Skeletal muscle satellite cell (primary cell): ENCODE measurements around the gene C17orf114.
A peak's percentile ranks its signal among the peaks of the same experiment; 100 is the strongest.

Experiments used
- H3K27me3 ChIP-seq: 2 replicates; pipeline ENCODE4 v1.7.0; 2013; ENCODE audit warnings: low read length; ENCODE audit not compliant: control insufficient read depth, insufficient read depth
- H3K36me3 ChIP-seq: 2 replicates; pipeline ENCODE4 v1.7.0; 2013; ENCODE audit warnings: mild to moderate bottlenecking, control low read depth, low read length; ENCODE audit not compliant: insufficient read depth
- H3K4me1 ChIP-seq: 2 replicates; pipeline ENCODE4 v1.7.0; 2013; ENCODE audit warnings: low read length; ENCODE audit not compliant: control insufficient read depth, insufficient read depth
- H3K4me2 ChIP-seq: 2 replicates; pipeline ENCODE4 v1.7.0; 2013; ENCODE audit warnings: mild to moderate bottlenecking, low read length
- H3K4me3 ChIP-seq: 2 replicates; pipeline ENCODE4 v1.7.0; 2013; ENCODE audit warnings: low read length
- H3K9ac ChIP-seq: 2 replicates; pipeline ENCODE4 v1.7.0; 2013; ENCODE audit warnings: mild to moderate bottlenecking, low read depth, low read length, moderate library complexity
- H3K9me3 ChIP-seq: replicated peaks from 2 replicates; pipeline ENCODE4 v1.7.0; 2013; ENCODE audit warnings: mild to moderate bottlenecking, control low read depth, low read length

Gene C17orf114

DNA sequence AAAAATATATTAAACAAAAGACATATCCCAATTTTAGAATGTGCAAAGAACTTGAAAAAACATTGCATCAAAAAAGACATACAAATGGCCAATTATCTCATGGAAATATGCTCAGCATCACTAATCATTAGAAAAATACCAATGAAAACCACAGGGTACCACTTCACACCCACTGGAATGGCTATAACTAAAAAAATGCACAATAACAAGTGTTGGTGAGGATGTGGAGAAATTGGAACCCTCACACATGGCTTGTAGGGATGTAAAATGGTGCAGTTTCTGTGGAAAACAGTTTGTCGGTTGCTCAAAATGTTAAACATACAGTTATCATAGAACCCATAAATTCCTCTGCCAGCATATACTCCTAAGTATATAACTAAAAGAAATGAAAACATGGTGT is 7.0 kb downstream of the C17orf114 start:
- Histone ChIP-seq H3K4me3 (no peak overlapping the region), H3K36me3 (peaks cover 15% of the 10 kb centered on the region), H3K4me2 (no peak overlapping the region), H3K4me1 (peaks cover 8% of the 10 kb centered on the region), H3K9me3 (no peaks in the 10 kb centered on the region), H3K9ac (no peak overlapping the region), H3K27me3 (peaks cover 3% of the 10 kb centered on the region)

DNA sequence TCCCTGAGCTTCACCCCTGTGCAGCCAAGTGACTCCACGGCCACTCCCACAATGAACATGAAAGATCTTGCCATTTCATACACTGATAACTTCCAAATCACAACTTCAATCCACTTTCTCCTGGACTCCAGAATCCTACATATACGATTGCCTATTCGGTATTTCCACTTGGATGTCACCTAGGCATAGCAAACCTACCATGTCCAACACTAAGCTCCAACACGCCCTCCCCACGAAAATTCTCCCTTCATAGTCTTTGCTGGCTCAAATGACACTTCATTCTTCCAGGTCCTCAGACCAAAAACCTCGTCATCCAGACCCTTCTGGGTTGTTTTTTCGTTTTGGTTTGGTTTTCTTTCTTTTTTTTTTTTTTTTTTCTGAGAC is 11.4 kb downstream of the C17orf114 start:
- H3K9ac ChIP-seq: peak overlapping the region; percentile 80
- no peaks in the 10 kb centered on the region for H3K36me3 ChIP-seq
- peaks cover 25% of the 10 kb centered on the region for H3K4me1 ChIP-seq
- peak overlapping the region; percentile 79 for H3K4me3 ChIP-seq
- peak overlapping the region; percentile 87 for H3K4me2 ChIP-seq
- no peaks in the 10 kb centered on the region for H3K9me3 ChIP-seq
- peaks cover 6% of the 10 kb centered on the region for H3K27me3 ChIP-seq

DNA sequence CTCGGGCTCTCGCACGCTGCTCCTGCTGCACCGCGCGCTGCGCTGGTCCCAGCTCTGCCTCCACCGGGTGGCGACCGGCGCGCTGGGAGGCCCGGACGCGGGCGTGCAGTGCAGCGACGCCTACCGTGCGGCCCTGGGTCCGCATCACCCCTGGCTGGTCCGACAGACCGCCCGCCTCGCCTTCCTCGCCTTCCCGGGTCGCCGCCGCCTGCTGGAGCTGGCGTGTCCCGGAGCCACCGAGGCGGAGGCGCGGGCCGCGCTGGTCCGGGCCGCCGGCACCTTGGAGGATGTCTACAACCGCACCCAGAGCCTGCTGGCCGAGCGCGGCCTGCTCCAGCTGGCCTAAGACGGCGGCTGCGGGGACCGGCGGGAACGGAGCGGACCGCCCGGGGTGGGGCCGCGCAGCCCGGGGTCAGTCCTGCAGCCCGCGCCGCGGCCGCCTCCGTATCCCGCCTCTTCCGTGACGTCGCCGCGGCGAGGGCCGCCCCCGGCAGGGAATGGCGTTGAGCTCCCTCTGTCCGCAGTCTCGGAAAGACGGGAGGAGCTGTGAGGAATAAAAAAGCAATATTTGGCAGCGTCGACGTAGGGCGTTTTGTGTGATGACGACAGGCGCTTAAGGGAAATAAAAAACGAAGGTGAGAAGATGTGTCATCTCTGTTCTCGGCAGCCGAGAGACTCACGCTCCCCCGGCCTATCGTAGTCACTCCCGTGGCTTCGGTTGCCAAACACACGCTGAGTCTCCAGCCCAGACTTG is 12.0 kb downstream of the C17orf114 start:
- H3K27me3 ChIP-seq: peaks cover 11% of the 10 kb centered on the region
- H3K9ac ChIP-seq: peak overlapping the region; percentile 80
- H3K4me3 ChIP-seq: peak overlapping the region; percentile 79
- H3K4me2 ChIP-seq: peak overlapping the region; percentile 87
- no peaks in the 10 kb centered on the region for H3K36me3 ChIP-seq
- H3K4me1 ChIP-seq: peaks cover 27% of the 10 kb centered on the region
- H3K9me3 ChIP-seq: no peaks in the 10 kb centered on the region

DNA sequence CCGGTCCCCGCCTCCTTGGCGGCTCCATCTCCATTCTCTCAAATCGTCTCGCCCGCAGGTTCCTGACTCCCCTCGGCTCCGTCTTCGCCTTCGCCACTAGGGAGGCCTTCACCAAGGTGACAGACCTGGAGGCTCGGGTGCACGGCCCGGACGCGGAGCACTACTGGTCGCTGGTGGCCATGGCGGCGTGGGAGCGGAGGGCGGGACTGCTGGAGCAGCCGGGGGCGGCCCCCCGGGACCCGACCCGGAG is 12.5 kb downstream of the C17orf114 start:
- Histone ChIP-seq H3K9me3 (no peaks in the 10 kb centered on the region), H3K4me2 (peak overlapping the region; percentile 87), H3K4me3 (peak overlapping the region; percentile 79), H3K36me3 (no peaks in the 10 kb centered on the region), H3K9ac (peak overlapping the region; percentile 80), H3K4me1 (peaks cover 27% of the 10 kb centered on the region), H3K27me3 (peaks cover 11% of the 10 kb centered on the region)

DNA sequence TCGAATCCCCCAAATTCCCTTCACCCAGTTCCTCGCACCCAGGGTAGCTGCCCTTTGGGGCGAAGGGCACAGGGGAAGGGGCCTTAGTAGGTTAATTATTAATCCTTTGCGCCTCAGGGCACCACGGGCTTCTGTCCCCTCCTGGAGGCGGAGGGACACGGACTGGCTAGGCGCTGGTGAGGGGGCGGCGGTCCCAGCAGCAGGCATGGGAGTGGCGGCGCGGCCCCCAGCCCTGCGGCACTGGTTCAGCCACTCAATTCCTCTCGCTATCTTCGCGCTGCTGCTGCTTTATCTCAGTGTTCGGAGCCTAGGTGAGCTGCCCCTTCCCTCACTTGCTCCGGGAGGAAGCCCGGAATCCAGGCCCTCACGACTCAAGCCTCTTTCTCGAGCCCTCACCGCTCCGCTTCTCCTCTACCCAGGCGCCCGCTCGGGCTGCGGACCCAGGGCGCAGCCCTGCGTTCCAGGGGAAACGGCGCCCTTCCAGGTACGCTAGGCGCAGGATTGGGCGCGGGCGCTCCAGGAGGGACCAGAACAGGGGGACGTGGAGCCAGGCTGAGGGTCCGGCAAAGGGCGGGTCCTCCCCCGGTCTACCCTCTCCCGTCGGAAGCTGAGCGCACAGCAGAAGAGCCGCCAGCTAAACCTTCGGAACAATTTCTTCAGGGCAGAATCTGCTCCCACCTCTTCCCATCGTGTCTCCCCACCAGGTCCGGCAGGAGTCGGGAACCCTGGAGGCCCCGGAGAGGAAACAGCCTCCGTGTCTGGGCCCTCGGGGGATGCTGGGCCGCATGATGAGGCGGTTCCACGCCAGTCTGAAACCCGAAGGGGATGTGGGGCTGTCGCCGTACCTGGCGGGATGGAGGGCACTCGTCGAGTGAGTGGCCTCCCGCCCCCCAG is 13.1 kb downstream of the C17orf114 start, which contains the start of gene GLTPD2:
Gene GLTPD2 (plus strand): TSS at position 158 of the 894 bp plus-strand sequence. CDS start 48 bp downstream, at position 206.
- peak within 1 kb of the TSS; percentile 80 for H3K9ac ChIP-seq
- peaks cover 27% of the 10 kb centered on the region for H3K4me1 ChIP-seq
- H3K4me2 ChIP-seq: peak within 1 kb of the TSS; percentile 87
- peak within 1 kb of the TSS; percentile 79 for H3K4me3 ChIP-seq
- H3K27me3 ChIP-seq: peaks cover 14% of the 10 kb centered on the region
- no peaks in the 10 kb centered on the region for H3K36me3 ChIP-seq
- no peaks in the 10 kb centered on the region for H3K9me3 ChIP-seq

DNA sequence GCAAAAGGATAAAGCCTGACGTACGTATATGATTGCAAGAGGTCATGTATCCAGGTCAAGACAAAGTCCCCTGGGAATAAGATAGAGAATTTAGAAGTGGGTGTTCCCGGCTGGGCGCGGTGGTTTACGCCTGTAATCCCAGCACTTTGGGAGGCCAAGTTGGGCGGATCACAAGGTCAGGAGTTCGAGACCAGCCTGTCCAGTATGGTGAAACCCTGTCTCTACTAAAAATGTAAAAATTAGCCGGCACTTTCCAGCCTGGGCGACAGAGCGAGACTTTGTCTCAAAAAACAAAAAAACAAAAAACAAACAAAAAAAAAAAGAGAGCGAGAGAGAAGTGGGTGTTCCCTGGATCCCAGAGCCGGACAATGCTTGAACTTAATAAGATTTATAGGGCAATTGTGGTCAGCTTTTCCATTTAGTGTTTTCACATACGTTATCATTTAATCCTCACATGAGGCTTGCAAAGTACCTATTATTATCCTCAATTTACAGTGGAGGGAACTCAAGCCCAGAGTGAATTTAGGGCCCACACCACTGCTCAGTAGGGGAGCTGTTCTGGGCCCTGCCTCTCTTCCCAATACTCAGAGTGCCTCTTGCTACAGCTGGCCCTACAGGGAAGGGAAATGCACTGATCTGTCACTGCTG is 13.8 kb downstream of the C17orf114 start:
- Histone ChIP-seq H3K36me3 (no peaks in the 10 kb centered on the region), H3K9ac (no peak overlapping the region), H3K27me3 (peaks cover 21% of the 10 kb centered on the region), H3K4me1 (peaks cover 27% of the 10 kb centered on the region), H3K4me3 (no peak overlapping the region), H3K9me3 (no peaks in the 10 kb centered on the region), H3K4me2 (peak overlapping the region; percentile 87)

DNA sequence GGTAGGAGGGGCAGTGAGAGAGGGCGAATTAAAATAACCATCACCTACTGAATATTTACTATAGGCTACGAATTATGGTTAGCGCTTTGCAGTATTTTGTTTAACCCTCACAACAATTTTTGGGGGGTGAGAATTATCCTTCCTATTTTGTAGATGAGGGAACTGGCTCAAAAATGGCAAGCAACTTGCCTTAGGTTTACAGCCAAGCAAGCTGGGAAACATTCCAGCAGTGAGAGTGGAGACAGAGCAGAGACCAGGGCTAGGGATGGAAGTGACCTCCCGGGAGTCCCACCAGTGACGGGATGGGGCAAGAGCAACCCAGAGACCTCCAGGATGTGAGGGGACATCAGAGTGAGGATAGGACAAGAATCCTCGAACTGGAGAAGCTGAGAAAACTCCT is 15.6 kb downstream of the C17orf114 start:
- Histone ChIP-seq H3K27me3 (peaks cover 29% of the 10 kb centered on the region), H3K9me3 (no peaks in the 10 kb centered on the region), H3K9ac (no peak overlapping the region), H3K4me3 (peak overlapping the region; percentile 36), H3K36me3 (no peaks in the 10 kb centered on the region), H3K4me1 (peaks cover 27% of the 10 kb centered on the region), H3K4me2 (peak overlapping the region; percentile 67)

DNA sequence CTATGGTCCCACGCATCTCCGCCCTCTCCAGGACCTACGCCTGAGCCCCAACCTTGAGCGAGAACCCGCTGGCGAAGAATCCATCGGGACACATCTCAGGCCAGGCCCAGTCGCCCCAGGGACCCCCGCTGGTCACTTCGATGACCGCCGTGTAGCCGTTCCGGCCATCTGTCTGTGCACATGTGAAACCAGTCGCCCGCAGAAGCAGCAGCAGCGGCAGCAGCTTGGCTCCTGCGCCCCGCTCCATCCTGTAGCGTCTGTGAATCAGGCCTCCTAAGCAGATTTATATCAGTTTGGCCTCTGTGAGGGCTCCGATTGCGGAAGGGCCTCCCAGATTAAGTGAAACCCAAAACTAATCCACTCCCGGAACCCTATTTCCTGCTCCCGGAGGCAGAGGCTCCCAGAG is 16.0 kb downstream of the C17orf114 start, which contains the start of gene VMO1:
Gene VMO1 (minus strand): TSS at position 259 of the 406 bp plus-strand sequence. CDS start 12 bp downstream, at position 247.
- Histone ChIP-seq H3K4me1 (peaks cover 27% of the 10 kb centered on the region), H3K4me3 (peak within 1 kb of the TSS; percentile 36), H3K4me2 (peak within 1 kb of the TSS; percentile 67), H3K9ac (no peak within 1 kb of the TSS), H3K36me3 (no peaks in the 10 kb centered on the region), H3K27me3 (peaks cover 29% of the 10 kb centered on the region), H3K9me3 (no peaks in the 10 kb centered on the region)

DNA sequence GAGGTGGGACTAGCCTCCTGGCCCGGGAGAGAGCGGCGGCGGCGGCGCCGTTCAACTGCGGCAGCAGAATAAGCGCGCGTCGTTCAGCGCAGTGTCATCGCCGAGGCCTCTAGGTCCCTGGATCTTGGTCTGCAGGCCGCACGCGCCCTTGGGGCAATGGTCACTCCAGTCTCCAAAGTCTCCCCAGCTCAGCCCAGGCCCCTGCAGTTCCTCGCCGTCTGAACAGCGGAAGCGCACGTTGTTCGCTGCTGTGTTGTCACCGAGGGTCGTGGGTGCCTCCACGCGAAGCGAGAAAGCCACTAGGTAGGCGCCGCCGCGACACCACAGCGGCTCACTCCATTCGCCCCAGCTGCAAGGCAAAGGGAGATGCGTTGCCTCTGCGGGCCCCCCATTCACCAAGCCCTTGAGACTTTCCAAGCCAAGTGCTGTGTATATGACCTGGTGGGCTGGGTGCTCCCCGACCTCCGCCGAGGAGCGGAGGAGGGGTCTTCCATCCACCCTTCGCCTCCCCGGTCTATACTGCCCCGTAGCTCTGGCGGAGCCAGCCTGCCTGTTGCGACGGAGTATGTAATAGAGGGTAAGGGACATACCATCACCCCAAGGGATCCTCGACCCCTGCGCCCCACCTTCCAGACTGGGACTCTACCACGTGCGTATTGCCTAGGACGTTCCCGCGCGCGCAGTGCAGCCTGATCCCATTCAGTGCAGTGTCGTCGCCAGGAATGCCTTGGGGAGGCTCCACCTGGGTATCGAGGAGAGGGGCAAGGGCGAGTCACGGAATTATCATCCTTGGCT is 16.6 kb downstream of the C17orf114 start:
- H3K4me1 ChIP-seq: peaks cover 24% of the 10 kb centered on the region
- no peaks in the 10 kb centered on the region for H3K9me3 ChIP-seq
- H3K36me3 ChIP-seq: no peaks in the 10 kb centered on the region
- H3K27me3 ChIP-seq: peaks cover 32% of the 10 kb centered on the region
- H3K4me2 ChIP-seq: peak overlapping the region; percentile 67
- no peak overlapping the region for H3K9ac ChIP-seq
- H3K4me3 ChIP-seq: peak overlapping the region; percentile 36

DNA sequence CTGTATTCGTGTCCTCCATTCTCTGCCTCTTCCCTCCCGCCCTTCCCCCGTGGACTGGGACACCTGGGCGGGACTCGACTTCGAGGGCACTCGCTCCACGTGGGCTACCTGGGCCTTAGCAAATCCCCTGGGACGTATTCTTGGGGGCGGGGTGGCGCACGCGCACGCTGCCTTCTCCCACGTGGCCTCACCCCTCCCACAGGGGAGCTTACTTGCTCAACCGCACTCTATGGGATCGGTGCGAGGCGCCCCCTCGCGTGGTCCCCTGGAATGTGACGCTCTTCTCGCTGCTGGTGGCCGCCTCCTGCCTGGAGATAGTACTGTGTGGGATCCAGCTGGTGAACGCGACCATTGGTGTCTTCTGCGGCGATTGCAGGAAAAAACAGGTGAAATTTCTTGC is 19.5 kb downstream of the C17orf114 start:
- Histone ChIP-seq H3K4me2 (no peak overlapping the region), H3K9me3 (no peaks in the 10 kb centered on the region), H3K4me3 (no peak overlapping the region), H3K4me1 (peaks cover 15% of the 10 kb centered on the region), H3K9ac (no peak overlapping the region), H3K36me3 (no peaks in the 10 kb centered on the region), H3K27me3 (peaks cover 55% of the 10 kb centered on the region)
